ENCODE measurements around the gene ANKRD37.
A peak's percentile ranks its signal among the peaks of the same experiment; 100 is the strongest.

ANKRD37 gene

DNA sequence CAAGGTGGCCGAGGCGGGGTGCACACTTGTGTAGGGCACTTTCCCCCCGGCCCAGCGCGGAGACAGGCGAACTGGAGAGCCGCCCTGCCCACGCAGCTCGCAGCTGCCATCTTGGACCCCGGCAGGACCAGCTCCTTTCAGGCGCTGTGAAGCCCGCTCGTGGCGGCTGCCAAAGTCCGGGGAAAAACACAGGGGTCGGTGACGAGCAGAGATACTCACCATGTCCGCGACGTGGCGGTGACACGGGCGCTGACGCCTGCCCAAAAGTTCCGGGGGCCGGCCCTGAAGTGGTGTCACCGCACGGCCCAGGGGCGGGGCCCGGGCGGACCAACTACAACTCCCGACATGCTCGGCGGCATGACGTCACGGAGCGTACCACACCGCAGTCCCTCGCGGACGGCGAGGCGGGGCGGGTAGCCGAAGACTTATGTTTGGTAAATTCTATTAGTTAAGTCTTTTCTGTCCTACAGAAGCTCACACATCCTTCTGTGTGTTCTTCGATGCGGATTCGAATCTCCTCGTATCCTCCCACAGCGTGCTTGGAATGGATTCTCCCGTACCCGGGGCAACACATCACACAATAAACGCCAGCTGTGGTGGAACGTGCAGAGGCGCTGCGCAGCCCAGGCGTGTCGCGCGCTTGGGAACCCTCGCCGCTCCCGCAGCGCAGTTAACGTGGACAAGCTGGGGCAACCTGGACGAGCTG lies 29.2 kb downstream of the ANKRD37 start, which contains the start of gene UFSP2:
Gene UFSP2 (minus strand): TSS at position 318 of the 706 bp plus-strand sequence. CDS start 96 bp downstream, at position 222.
- DNase-seq, result peak; percentile 48

DNA sequence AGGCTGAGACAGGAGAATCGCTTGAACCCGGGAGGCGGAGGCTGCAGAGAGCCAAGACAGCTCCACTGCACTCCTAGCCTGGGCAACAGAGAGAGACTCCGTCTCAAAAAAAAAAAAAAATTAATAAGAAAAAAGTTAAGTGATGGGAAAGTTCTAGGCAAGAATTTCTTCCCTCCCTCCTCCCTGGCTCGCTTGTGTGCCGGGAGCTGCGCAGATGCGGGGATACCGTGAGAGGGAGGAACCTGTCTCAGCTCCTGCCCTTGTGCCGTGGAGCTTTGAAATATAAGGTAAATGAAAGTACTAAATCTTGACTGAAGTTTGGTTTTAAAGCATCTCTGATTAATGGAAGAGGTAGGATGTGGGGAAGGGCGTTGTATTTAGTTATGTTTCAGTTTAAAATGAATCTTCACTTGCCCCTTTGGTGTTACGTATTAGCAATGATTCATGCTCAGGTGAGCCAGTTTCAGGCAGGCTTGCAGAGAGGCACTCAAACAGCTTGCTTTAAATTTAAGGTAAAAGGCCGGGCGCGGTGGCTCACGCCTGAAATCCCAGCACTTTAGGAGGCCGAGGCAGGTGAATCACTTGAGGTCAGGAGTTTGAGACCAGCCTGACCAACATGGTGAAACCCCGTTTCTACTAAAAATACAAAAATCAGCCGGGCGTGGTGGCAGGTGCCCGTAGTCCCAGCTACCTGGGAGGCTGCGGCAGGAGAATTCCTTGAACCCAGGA lies 30.5 kb downstream of the ANKRD37 start:
- DNase-seq, result no peak

DNA sequence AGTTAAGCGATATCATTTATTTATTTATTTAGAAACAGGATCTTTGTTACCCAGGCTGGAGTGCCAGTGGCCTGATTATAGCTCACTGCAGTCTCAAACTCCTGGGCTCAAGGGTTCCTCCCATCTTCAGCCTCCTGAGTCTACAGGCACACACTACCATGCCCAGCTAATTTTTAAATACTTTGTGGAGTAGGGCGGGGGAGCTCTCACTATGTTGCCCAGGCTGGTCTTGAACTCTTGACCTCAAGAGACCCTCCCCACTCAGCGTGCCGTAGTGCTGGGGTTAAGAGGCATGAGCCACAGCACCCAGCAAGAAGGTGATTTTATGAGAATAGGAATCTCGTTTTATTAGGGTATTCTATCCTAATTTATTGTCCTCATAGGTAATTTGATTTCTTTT lies 33.0 kb downstream of the ANKRD37 start:
- DNase-seq, result no peak

DNA sequence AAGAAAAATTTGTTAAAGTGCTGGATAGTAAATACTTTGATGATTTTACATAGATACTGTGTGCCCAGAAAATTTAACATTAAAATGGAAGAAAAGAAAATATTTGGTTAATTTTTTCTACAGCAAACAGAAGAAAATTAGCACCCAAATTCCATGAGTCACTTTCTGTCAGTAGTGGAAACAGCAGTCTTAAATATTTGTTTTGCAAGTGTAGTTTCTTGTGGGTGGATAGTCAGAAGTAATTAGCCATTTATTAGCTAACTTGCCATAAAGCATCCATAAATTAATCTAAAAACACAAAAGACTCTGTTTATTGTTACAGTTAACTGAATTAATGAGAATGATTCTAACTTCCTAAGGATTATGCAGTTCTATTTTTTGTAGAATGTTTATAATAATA lies 38.8 kb downstream of the ANKRD37 start:
- no peak for DNase-seq

DNA sequence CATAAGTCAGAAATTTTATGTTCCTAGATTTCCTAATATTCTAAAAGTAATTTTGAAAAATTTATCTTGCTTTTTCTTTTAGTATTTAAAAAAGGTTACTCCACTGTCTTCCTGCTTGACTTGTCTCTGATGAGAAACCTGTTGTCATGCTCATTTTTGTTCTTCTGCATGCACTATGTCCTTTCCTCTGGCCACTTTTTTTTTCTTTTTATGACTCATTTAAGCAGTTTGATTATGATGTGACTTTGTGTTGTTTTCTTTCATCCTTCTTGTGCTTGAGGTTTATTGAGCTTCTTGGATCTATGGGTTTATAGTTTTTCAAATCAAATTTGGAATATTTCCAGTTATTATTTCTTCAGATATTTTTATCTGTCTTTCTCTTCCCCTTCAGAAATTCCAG lies 41.2 kb downstream of the ANKRD37 start:
- DNase-seq, result no peak

DNA sequence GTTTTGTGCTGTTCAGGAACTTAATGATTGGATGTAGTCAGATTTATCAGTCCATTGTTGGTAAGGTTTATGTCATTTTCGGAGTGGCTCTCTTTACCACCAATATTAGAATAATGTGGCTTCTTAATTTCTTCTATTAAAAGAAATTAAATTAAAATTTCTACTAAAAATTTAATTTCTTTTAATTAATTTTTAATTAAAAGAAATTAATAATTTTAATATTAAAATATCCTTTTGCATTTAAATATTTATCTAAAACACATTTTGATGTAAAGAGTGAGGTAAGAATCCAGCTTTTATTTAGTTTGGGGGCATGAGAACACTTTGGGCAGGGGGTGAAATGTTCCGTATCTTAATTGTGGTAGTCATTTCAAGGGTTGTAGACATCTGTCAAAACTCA lies 44.8 kb downstream of the ANKRD37 start:
- no peak for DNase-seq

DNA sequence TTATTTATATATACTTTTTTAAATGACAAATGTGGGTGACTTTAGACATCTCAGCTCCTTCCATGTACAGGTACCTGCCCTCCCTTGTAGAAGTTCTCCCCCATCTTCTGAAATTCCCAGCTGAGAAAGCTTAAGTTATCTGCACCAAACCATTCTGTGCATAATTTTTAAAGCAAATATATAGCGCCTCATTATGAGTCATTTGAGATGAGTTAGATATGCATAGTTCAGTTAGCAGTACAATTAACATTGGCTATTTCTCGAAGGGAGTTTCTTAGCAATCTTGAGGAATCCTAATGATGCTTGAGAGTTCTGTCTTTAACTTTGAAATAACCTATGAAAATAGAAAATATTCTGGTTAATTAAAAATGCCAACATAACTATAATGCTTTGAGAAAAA lies 48.6 kb downstream of the ANKRD37 start:
- no peak for DNase-seq
